Measurements from ENCODE around the gene PADI1. TPM values are rescaled to one million over a fixed set of nuclear protein-coding genes. Genes with fewer than 3 reads are reported as not detected.

Gene PADI1
- total RNA-seq, 2 experiments from 2014 or later = not detected

DNA sequence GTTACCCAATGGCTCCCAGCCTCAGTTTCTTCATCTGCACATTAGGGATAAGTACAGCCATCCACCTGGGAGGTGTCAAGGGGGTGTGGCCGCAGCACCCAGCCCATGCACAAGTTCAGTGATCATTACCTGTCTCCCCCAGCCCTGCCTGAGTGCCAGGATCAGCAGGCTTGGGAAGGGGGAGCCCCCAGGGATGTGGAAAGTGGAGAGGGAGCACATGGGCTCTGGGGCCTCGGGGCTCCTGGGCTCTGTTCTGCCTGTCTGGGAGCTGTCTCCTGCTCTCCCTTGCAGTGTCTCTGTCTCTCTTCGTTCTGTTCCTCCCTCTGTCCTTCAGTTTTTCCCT lies 10.8 kb upstream of the PADI1 start:
- no peak for TF ChIP-seq CTCF (conservative IDR thresholded peaks at IDR 0.05; ENCODE audit: low read length)
- no peak for TF ChIP-seq EZH2phosphoT487 (IDR thresholded peaks at IDR 0.05; ENCODE audit: borderline replicate concordance, low read depth, low read length)
- CTCF ChIA-PET (ENCODE audit: unreplicated experiment) = no interaction called here
- H3K79me2 ChIP-seq (ENCODE audit: insufficient read depth, low read depth, low read length) = no peaks in the 10 kb centered on the region
- POLR2A ChIA-PET = no interaction called here
- no peak overlapping the region for H3K4me3 ChIP-seq (ENCODE audit: low read depth, low read length, poor library complexity, severe bottlenecking)
- no peak overlapping the region for H2AFZ ChIP-seq (ENCODE audit: low read length)
- H3K4me2 ChIP-seq (ENCODE audit: low read length) = no peak overlapping the region
- H3K27ac ChIP-seq (ENCODE audit: low read depth, low read length, poor library complexity, severe bottlenecking) = no peak overlapping the region
- no peaks in the 10 kb centered on the region for H3K36me3 ChIP-seq (ENCODE audit: insufficient read depth, low read length)
- intact Hi-C loops (cut with micrococcal nuclease; ENCODE audit: unreplicated experiment) = no loop called here
- BruUV-seq (replicated peaks) = no TSS peak
- H3K9me3 ChIP-seq (ENCODE audit: low read length) = no peaks in the 10 kb centered on the region
- H3K4me1 ChIP-seq (ENCODE audit: insufficient read depth, low read length, poor library complexity, severe bottlenecking) = no peaks in the 10 kb centered on the region
- H4K20me1 ChIP-seq (ENCODE audit: insufficient read depth, low read length) = no peaks in the 10 kb centered on the region
- DNase-seq (ENCODE audit: low spot score) = no peak
- H3K9me2 ChIP-seq (ENCODE audit: insufficient read depth, low read length) = no peaks in the 10 kb centered on the region

- TF ChIP-seq CTCF (conservative IDR thresholded peaks at IDR 0.05; ENCODE audit: low read length) (no peak), EZH2phosphoT487 (IDR thresholded peaks at IDR 0.05; ENCODE audit: borderline replicate concordance, low read depth, low read length) (no peak)
- no peak overlapping the region for H3K4me3 ChIP-seq (ENCODE audit: low read depth, low read length, poor library complexity, severe bottlenecking)
- no peaks in the 10 kb centered on the region for H3K9me3 ChIP-seq (ENCODE audit: low read length)
- intact Hi-C loops (cut with micrococcal nuclease; ENCODE audit: unreplicated experiment) = no loop called here
- no peak for DNase-seq (ENCODE audit: low spot score)
- no peak overlapping the region for H2AFZ ChIP-seq (ENCODE audit: low read length)
- H3K36me3 ChIP-seq (ENCODE audit: insufficient read depth, low read length) = no peaks in the 10 kb centered on the region
- ChIA-PET POLR2A (no interaction called here), CTCF (ENCODE audit: unreplicated experiment) (no interaction called here)
- no peaks in the 10 kb centered on the region for H4K20me1 ChIP-seq (ENCODE audit: insufficient read depth, low read length)
- no peak overlapping the region for H3K27ac ChIP-seq (ENCODE audit: low read depth, low read length, poor library complexity, severe bottlenecking)
- H3K4me1 ChIP-seq (ENCODE audit: insufficient read depth, low read length, poor library complexity, severe bottlenecking) = no peaks in the 10 kb centered on the region
- H3K9me2 ChIP-seq (ENCODE audit: insufficient read depth, low read length) = no peaks in the 10 kb centered on the region
- no peak overlapping the region for H3K4me2 ChIP-seq (ENCODE audit: low read length)
- no TSS peak for BruUV-seq (replicated peaks)
- H3K79me2 ChIP-seq (ENCODE audit: insufficient read depth, low read depth, low read length) = no peaks in the 10 kb centered on the region
Measured at GRCh38 chr1:17194615-17195528, 10.1 kb upstream of the PADI1 start.

DNA sequence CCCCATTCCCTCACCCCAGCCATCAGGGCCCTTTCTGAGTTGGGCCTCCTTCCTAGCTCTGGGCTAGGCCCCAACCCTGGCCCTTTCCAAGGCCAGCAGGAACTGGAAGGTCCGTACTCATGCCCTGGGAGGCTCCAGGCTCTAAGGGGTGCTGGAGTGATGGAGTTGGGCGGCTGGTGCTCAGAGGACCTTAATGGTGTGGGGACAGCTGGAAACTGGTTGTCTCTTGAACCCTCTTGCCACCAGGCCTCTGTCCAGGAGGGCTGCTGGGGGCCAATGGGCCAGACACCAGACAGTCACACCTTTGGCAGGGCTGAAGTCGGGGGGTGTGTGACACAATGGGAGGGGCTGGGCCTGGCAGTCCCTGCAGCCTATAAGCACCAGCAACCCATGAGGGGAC lies 9.2 kb upstream of the PADI1 start:
- no peak for TF ChIP-seq CTCF (conservative IDR thresholded peaks at IDR 0.05; ENCODE audit: low read length)
- Histone ChIP-seq H3K36me3 (ENCODE audit: insufficient read depth, low read length) (no peaks in the 10 kb centered on the region), H3K9me2 (ENCODE audit: insufficient read depth, low read length) (no peaks in the 10 kb centered on the region), H3K79me2 (ENCODE audit: insufficient read depth, low read depth, low read length) (no peaks in the 10 kb centered on the region), H3K27ac (ENCODE audit: low read depth, low read length, poor library complexity, severe bottlenecking) (no peak overlapping the region), H4K20me1 (ENCODE audit: insufficient read depth, low read length) (no peaks in the 10 kb centered on the region), H3K9me3 (ENCODE audit: low read length) (no peaks in the 10 kb centered on the region), H3K4me3 (ENCODE audit: low read depth, low read length, poor library complexity, severe bottlenecking) (no peak overlapping the region), H3K4me2 (ENCODE audit: low read length) (no peak overlapping the region), H3K4me1 (ENCODE audit: insufficient read depth, low read length, poor library complexity, severe bottlenecking) (no peaks in the 10 kb centered on the region), H2AFZ (ENCODE audit: low read length) (no peak overlapping the region)
- no TSS peak for BruUV-seq (replicated peaks)
- intact Hi-C loops (cut with micrococcal nuclease; ENCODE audit: unreplicated experiment) = no loop called here
- ChIA-PET POLR2A (no interaction called here), CTCF (ENCODE audit: unreplicated experiment) (no interaction called here)
- DNase-seq (ENCODE audit: low spot score) = no peak
